GM18499 (cell line): Measurements from ENCODE around the gene RNASE13.
A peak's percentile ranks its signal among the peaks of the same experiment; 100 is the strongest.
"Not testable (repeated sequence)": the region's sequence is repeated elsewhere in the genome, so short reads cannot be mapped to it uniquely, and the experiment has no call there.

Source experiments
- ATAC-seq: cut with Tn5 transposase; IDR thresholded peaks from one replicate; pipeline ENCODE4 v1.9.1; 2021; ENCODE audit warnings: moderate number of reproducible peaks; ENCODE audit not compliant: insufficient read depth, unreplicated experiment

RNASE13 gene

GRCh38 chr14:20997564-20997963, 37.0 kb downstream of the RNASE13 start:
- no peak for ATAC-seq

DNA sequence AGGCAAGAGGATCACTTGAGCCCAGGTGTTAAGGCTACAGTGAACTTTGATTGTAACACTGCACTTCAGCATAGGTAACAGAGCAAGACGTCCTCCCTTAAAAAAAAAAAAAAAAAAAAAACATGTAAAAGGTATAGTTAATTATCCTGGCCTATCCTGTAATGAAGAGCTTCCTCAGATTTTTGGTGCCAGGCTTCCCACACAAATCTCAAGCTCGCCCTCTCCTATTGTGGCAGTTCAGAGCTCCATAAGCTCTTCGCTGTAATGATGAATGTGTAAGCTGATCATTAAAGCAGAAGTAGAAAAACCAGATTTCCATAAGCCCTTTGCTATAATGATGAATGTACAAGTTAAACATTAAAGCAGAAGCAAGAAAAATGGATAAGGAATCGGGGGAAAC, 37.5 kb downstream of the RNASE13 start:
- ATAC-seq, result no peak

- ATAC-seq, result no peak
Measured at GRCh38 chr14:20996521-20996920, 38.1 kb downstream of the RNASE13 start.

- ATAC-seq, result peak; percentile 88
Measured at GRCh38 chr14:20989787-20990600, 44.6 kb downstream of the RNASE13 start, which contains the start of gene METTL17. Gene METTL17, plus strand, starts transcription at chr14:20989980. Its CDS starts 23 bp downstream, at chr14:20990003.

GRCh38 chr14:20989471-20989786, 45.2 kb downstream of the RNASE13 start:
- ATAC-seq, result no peak

DNA sequence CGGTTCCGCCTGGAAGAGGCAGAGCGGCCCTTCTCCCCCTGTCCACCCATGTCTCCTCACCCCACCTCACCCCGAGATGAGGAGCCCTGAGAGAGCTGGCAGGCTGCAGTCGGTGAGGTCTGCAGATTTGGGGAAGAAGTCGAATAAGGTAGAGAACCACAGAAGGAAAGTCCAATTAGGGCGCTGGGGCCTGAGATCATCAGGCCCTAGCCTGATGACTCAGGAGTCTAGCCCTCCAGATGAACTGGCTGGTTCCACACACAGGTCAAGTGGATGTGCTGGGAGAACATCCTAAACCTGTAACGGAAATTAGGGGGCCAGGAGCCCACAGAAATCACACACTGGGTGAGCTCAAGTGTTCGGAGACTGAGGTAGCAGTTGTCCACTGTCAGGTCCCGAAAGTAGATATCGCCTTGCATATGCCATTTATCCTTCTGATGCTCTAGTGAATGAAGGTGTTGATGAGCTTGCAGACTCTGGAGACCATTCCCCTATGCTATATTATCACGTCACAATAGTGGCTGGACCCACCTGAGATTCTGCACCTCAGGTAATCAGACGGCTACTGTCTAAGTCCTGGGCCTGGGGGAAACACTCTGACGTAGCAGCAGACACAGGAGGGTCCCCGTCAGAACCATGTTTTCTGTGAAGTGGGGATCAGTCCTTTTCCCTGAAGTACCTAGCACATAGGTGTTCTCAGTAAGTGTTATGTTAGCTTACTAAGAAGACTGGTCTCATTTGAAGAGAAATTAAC, 45.7 kb downstream of the RNASE13 start:
- no peak for ATAC-seq

GRCh38 chr14:20986811-20987210, 47.8 kb downstream of the RNASE13 start:
- no peak for ATAC-seq

- not testable (repeated sequence) for ATAC-seq
Measured at GRCh38 chr14:20985650-20986049, 49.0 kb downstream of the RNASE13 start.
